ENCODE results near the gene RASA4B.

GRCh38 chr7:102472126-102473041, 45.2 kb downstream of the RASA4B start:
- TF ChIP-seq EZH2 (IDR thresholded peaks at IDR 0.05; ENCODE audit: low read length) (no peak), CTCF (optimal IDR thresholded peaks at IDR 0.05 in 1 of 3, IDR thresholded peaks at IDR 0.05 in 1 of 3, conservative IDR thresholded peaks at IDR 0.05 in 1 of 3; ENCODE audit: extremely low read depth in 1 of 3, insufficient read depth in 2 of 3, low read length in 3 of 3) (no peak)
